HG03025 (cell line): ENCODE measurements around the gene NEU1.
"Not testable (repeated sequence)": the region's sequence is repeated elsewhere in the genome, so short reads cannot be mapped to it uniquely, and the experiment has no call there.

Experiments used
- ATAC-seq: cut with Tn5 transposase; IDR thresholded peaks from one replicate; pipeline ENCODE4 v1.9.1; 2021; ENCODE audit warnings: mild to moderate bottlenecking, moderate library complexity; ENCODE audit not compliant: unreplicated experiment, low FRiP score

NEU1 gene

DNA sequence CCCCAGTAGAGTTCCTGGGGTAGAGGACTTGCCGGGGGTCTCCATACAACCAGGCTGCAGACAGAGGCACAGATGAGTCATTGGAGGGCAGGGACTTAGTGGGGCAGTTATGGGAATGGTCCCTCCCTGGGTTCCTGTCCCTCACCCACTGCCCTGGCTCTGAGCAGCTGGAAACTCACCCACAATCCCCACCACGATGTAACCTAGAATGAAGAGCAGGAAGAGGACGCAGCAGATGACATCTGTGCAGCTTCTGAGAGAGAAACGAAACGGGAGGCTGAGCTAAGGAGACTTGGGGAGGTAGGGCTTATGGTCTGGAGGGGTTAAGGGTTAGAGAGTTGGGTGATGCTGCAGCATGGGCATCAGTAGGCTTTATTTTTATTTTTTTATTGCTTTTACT lies 13.3 kb upstream of the NEU1 start:
- no peak for ATAC-seq

DNA sequence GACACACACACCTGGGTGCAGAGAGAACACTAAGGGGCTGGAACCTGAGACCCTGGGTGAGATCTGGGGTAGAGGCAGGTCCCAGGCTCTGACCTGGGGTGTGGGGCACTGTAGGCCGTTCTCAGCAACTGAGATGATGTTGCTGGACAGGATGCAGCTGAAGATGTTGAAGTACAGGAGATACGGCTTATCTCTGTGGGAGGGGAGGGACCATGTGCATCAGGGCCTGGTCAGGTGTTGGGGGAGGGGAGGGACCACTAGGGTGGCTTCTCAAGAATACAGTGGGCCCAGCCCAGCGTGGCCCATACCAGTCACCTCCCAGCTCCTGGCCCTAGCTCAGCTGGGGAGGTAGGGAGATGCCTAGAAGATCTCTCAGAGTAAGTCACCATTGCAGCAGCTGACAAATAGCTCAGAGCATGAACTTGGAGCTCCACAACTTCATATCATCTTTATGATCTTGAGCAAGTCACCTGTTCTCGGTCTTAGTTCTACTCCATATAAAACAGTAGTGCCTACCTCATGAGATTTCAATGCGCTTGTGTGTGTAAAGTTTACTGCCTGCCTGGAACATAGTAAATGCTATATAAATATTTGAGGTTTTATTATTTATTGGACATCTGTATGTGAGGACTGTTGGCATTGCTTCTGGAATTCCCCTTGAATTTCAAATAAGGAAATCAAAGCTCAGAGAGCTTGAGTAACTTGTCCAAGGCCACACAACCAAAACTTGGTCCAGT lies 12.4 kb upstream of the NEU1 start:
- no peak for ATAC-seq

DNA sequence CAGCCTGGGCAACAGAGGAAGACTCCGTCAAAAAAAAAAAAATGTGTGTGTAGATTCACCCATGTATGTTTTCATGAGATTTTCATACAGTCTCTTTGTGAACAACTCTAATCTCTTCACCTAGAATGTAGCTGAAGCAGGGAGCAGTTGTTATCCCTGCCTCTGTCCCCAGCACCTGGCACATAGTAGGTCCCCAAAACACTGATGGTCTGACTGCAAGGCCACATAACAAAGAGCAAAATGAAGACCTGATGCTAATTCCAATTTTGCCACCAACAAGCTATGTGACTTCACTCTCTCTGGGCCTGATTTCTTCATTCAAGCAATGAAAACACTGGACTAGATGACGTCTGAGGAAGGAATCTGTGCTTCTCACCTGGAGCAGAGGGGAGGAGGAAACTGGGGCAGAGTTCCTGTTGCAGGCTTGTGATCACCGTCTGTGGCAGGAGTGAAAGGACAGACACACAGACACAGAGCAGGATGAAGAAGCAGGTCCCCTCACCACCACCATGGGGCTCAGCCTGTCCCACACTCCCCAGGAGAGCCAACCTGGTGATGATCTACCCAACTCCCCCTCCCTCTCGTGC lies 11.6 kb upstream of the NEU1 start:
- ATAC-seq, result no peak

DNA sequence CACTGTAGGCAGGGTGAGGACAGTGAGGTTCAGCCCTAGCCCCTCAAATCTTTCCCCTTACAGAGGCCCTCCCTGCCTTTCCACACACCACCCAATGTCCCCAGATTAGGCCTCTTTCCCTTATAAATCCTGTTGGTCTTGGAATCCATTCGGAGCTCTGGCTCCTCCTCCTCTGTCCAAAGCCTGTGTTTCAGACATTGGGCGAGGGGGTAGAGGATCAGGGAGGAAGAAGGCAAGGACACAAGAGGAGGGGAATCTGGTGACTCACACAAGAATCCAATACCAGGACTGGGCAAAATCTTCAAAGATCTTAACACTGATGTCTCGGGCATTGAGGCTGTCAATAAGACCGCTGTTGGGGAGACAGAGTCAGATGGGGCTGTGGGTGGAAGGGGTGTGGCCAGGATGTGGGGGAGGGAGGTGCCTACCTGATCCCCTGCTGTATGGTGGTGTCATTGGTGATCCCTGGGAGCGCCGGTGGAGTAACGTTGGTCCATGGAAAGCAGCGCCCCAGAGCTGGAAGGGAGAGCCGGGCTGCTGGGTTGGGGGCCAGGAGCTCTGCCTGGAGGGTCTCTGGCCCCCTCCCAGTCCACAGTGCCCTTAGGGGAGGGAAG lies 8.5 kb upstream of the NEU1 start:
- ATAC-seq, result no peak

DNA sequence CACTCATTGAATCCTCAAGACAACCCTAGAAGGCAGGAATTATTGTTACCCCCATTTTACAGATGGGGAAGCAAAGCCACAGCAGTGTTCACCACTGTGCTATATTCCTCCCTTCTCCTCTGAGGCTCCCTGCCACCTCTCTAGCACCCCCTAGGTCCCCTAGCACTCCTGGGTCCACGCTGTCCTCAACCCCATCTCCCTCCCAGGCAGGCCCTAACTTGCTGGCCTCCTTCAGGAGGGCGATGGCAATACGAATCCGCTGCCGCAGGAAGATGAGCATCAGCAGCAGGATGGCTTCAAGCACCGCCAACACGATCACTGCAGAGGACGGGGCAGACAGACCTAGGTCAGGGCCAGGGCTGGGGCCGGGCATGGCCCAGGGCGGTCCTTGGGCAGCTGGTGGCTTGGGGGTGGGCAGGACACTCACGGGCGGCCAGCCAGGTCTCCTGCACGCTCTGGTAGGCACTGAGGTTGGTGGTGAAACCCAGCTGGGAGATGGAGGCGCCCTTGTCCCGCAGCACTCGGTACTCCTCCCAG lies 7.8 kb upstream of the NEU1 start:
- no peak for ATAC-seq

DNA sequence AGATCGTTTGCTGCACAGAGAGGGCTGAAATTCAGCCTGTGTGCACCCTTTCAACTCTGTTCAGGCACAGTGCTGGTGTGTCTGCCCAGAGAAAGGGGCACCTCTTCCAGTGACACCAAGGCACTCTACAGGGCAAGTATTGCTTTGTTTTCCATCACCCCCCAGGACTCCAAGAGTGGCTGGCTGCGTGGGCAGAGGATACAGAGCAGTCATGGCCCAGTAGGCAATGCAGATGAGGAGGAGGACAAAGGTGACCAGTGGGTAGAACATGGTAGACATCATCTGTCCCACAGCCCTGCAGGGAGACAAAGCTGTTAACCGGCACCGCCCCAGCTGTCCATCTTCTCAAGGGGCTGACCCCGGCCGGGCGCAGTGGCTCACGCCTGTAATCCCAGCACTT lies 6.7 kb upstream of the NEU1 start:
- no peak for ATAC-seq

DNA sequence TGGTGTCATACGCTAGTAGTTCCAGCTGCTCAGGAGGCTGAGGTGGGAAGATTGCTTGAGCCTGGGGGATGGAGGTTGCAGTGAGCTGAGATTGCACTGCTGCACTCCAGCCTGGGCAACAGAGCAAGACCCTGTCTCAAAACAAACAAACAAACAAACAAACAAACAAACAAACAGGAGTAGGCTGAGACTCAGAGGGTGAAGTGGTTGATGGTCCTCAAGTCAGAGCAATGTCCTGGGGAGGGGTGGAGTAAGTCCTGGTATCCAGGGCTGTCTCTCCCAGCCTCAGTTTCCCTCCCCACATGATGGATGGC lies 6.0 kb upstream of the NEU1 start:
- ATAC-seq, result not testable (repeated sequence)

DNA sequence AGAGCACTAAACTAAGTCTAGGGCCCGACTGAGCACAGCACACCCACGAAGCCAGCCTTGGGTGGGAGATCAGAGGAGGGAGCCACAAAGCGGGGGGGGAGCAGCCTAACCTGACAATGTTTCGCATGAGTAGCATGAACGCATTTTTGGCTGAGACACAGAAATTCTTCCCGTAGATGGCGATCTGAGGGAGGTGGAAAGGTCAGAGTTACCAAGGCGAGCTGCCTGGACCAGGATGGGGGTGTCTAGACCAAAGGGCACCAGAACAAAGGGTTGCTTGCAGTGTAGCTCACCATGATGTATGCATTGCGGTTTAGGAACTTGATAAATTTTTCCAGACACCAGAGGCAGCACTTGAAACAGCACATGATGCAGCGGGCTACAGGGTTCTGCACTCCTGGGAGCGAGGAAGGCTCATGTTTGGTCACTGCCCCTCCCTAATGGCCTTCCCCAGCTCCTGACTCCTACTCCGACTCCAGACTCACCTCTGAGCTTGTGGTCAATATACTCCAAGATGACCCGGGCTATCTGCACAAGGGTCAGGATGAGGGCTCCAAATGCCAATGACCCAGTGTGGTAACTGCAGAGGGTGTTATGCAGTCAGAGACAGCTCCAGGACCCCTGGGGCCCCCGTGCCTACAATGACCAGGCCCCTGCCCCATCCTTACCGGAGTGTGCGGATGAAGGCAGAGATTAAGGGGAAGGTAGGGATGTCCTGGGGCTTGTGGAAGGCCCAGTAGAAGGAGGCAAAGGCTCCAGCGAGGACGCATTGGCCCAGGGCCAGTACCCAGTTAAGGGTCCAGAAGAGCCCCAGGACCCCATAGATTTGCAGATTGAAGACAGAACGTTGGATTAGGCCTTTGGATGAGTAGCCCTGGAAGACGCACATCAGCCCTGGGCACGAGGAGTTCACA lies 2.8 kb upstream of the NEU1 start:
- no peak for ATAC-seq

DNA sequence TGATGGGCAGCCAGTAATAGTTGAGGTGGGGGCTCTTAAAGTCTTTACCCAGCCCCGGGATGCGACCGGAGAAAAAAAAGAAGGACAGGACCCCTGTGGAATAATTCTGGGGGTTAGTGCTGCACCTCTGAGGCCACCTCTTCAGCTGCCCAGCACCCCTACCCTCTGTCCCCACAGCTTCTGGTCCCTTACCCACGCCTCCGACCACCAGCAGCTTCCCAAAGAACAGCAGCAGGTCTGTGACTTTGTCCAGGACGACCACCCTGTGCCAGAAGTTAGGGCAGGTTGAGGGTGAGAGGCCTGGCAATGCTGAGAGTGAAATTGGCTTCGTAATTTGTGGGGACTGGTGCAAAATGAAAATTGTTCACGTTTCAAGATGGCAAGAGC lies 2.2 kb upstream of the NEU1 start:
- no peak for ATAC-seq

DNA sequence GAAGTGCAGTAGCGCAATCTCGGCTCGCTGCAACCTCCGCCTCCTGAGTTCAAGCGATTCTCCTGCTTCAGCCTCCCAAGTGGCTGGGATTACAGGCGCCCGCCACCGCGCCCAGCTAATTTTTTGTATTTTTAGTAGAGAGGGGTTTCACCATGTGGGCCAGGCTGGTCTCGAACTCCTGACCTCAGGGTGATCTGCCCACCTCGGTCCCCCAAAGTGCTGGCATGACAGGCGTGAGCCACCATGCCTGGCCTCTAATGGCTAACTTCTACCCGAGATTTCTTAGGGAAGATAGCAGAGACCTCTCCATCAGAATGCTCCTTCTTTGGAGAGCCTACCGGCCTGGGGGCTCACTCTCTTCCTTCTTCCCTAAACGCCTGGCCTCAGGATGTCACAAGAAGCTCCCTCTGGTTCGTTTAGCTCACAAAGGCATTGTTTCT lies 1.5 kb upstream of the NEU1 start:
- ATAC-seq, result not testable (repeated sequence)

DNA sequence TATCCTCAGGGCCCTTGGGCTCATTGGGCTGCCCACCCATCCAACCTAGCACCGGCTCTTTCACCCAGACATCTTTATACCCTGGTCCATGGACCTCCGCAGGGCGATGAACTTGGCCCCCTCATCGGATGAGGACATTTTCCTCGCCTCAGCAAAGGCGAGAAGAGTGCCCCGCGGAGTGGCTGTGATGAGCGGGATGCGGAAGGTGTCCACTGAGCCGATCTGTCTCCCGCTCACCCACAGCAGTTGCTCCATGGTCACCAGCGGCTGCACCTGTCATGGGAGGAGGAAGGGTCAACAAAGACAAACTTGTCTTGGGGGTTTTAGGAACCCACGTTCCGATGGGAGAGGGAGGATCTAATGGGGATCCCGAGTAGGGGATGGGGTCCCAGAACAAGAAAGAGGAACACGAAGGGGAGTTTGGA lies 690 bp downstream of the NEU1 start:
- ATAC-seq, result no peak

DNA sequence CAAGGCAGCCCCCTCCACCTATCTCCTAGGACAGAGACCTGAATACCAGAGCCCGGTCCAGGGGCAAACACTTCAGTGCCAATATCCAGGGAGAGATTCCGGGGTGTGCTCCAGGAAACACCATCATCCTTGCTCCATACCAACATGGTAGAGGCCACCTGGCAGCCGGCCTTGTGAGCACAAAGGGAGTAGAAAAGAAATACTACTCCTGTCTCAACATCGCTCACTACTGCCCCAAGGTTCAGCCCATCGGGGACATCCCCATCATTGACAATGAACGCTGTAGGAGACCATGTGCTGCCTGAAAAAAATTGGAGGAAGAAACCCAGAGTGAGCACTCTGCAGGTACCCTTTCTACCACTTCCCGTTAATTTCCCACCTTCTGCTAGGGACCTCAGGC lies 1.5 kb downstream of the NEU1 start:
- ATAC-seq, result no peak

DNA sequence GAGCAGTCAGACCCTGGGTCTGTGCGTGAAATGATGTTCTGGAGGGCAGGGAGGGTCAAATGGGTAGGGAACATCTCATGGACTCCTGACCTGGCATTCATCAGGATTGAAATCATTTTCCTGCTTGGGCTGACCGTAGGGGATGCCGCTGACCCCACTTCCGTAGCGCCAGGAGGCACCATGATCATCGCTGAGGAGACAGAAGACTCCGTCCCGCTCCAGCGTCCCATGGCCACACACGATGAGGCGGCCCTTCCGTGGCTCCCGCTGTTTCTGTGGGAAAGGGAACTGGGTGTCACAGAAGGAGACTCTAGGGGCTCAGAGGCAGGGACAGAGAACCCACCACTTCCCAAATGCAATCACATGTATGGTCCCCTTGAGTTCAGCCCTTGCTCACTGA lies 2.3 kb downstream of the NEU1 start:
- no peak for ATAC-seq

DNA sequence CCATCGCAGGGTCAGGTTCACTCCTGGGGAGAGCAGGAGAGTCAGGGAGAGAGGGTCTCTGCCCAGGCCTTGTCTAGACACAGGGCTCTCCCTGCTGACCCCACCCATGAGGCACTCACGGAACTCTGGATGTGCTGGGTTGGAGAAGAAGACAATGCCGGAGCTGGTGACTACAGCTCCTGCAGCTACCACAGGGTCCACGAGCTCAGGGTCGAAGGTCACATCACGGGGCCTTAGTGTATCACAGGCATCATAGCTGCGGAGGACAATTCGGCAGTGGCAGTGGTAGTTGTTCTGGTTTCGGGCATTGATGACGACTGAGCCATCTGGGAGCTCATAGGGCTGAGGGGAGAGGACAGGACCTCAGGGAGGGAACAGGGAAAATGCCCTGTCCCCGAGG lies 2.7 kb downstream of the NEU1 start:
- no peak for ATAC-seq

DNA sequence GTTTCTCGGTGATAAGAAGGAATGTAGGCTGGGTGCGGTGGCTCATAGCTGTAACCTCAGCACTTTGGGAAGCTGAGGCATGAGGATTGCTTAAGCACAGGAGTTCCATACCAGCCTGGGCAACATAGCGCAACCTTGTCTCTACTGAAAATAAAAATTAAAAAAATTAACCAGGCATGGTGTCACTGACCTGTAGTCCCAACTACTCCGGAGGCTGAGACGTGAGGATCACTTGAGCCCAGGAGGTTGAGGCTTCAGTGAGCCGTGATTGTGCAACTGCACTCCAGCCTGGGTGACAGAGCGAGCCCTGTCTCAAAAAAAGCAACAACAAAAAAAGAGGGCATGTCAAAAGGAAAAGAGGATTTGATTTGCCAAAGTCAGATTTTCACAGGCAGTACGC lies 3.9 kb downstream of the NEU1 start:
- ATAC-seq, result no peak

DNA sequence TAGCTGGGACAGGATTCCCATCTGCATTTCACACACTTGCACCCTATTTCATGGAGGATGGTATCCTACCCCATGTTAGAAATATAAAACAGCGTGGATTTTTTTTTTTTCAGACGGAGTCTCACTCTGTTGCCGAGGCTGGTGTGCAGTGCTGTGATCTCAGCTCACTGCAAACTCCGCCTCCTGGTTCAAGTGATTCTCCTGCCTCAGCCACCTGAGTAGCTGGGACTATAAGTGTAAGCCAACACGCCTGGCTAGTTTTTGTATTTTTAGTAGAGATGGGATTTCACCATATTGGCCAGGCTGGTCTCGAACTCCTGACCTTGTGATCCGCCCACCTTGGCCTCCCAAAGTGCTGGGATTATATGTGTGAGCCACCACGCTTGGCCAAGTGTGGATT lies 4.8 kb downstream of the NEU1 start:
- not testable (repeated sequence) for ATAC-seq

DNA sequence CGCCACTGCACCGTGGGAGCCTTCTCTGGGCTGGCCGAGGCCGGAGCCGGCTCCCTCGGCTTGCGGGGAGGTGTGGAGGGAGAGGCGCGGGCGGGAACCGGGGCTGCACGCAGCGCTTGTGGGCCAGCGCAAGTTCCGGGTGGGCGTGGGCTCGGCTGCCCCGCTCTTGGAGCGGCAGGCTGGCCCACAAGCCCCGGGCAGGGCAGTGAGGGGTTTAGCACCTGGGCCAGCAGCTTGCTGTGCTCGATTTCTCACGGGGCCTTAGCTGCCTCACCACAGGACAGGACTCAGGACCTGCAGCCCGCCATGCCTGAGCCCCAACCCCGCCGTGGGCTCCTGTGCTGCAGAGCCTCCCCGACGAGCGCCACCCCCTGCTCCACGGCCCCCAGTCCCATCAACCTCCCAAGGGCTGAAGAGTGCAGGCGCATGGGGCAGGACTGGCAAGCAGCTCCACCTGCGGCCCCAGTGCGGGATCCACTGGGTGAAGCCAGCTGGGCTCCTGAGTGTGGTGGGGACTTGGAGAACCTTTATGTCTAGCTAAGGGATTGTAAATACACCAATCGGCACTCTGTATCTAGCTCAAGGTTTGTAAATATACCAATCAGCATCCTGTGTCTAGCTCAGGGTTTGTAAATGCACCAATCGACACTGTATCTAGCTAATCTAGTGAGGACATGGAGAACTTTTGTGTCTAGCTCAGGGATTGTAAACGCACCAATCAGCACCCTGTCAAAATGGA lies 10.5 kb downstream of the NEU1 start:
- ATAC-seq, result not testable (repeated sequence)

DNA sequence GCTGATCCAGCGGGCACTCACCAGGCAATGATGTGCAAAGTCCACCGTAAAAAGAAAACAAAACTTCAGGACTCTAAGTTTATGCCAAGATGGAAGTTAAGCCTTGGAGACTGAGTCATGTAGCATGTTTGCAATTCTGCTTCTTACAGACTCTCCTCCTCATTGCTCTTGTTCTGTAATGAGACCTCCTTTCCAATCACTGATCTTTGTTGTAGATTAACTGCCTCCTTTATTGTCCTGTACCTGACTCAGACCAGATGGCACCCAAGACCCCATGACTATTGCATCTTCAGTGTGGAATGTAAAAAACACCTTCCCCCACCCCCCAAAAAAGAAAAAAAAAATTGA lies 11.2 kb downstream of the NEU1 start:
- ATAC-seq, result no peak

DNA sequence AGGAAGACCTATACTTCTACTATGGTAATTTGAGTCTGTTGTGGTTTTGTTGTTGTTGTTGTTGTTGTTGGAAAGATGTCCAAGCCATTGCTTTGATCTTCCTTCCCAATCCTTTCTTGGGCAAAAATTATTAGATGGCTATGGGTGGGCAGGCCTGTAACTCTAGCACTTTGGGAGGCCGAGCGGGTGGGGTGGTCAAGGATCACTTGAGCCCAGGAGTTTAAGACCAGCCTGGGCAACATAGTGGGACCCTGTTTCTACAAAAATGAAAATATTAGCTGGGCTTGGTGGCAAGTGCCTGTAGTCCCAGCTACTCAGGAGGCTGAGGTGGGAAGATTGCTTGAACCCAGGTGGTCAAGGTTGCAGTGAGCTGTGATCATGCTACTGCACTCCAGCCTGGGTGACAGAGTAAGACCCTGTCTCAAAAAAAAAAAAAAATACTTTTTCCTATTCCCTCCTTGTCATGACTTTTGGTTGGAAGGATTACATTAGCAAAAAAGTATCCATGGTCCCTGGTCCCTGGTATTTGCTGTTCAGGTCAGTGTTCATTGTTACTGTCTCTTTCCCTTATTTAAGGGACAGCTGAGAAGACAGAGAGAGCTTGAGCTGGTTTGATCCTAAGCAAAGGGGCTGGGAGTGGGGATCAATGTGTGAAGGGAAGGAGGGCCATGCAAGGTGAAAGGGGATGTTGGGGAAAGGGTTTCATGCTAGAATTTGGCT lies 11.7 kb downstream of the NEU1 start:
- no peak for ATAC-seq
